SK-N-SH (cell line): ENCODE measurements around the gene DLK2. TPM values are rescaled to one million over a fixed set of nuclear protein-coding genes. Genes with fewer than 3 reads are reported as not detected.

Source experiments
- CTCF ChIA-PET: fragments of 300-600, 350-600 bp; formaldehyde crosslinking; extraction: SDS; loops from one replicate; lab custom pipeline; 2021; lab: Yijun Ruan, JAX
- POLR2A ChIA-PET: fragments of 350-600 bp; sonication (Branson Sonifier 250); formaldehyde crosslinking; extraction: SDS; loops from one replicate; lab custom pipeline; 2020; ENCODE audit warnings: antibody characterized with exemption, inconsistent platforms; lab: Yijun Ruan, JAX
- DNase-seq: peaks from one replicate; pipeline ENCODE4 v3.0.0; 2012
- H2AFZ ChIP-seq: fragments of 200-600 bp; sonication (generic); 2 replicates; pipeline ENCODE4 v1.8.1; 2016; ENCODE audit warnings: antibody characterized with exemption, mild to moderate bottlenecking, low read depth
- H3F3A ChIP-seq: fragments of 200-600 bp; sonication (generic); replicated peaks from 2 replicates; pipeline ENCODE3; 2016; ENCODE audit warnings: antibody characterized with exemption, mild to moderate bottlenecking; ENCODE audit not compliant: insufficient read depth
- H3K27ac ChIP-seq, 2 experiments: fragments of 200-500 bp in 1 of 2; fragments of 200-600 bp in 1 of 2; sonication (Bioruptor generic) in 1 of 2; sonication (generic), shearing (Covaris generic) in 1 of 2; 2 replicates each; pipeline versions ENCODE4 v1.5.1 to v1.6.1; 2014 to 2016; ENCODE audit warnings: low read depth in 2 of 2, inconsistent platforms in 1 of 2, low read length in 1 of 2, mild to moderate bottlenecking in 1 of 2, mixed read lengths in 1 of 2
- H3K27me3 ChIP-seq: fragments of 200-600 bp; sonication (generic), shearing (Covaris generic); 2 replicates; pipeline ENCODE4 v1.6.1; 2016; ENCODE audit warnings: mixed run types; ENCODE audit not compliant: insufficient read depth
- H3K36me3 ChIP-seq, 2 experiments: fragments of 200-500 bp in 1 of 2; fragments of 200-600 bp in 1 of 2; sonication (Bioruptor generic) in 1 of 2; sonication (generic) in 1 of 2; replicated peaks in 1 of 2; 2 replicates each; pipeline versions ENCODE3 to v1.5.1; 2014 to 2016; ENCODE audit warnings: low read length in 1 of 2, mild to moderate bottlenecking in 1 of 2; ENCODE audit not compliant: insufficient read depth in 2 of 2, control insufficient read depth in 1 of 2
- H3K4me1 ChIP-seq, 2 experiments: fragments of 200-500 bp in 1 of 2; fragments of 200-600 bp in 1 of 2; sonication (Bioruptor generic) in 1 of 2; sonication (generic), shearing (Covaris generic) in 1 of 2; 2 replicates each; pipeline versions ENCODE4 v1.5.1 to v1.6.1; 2014 to 2016; ENCODE audit warnings: low read depth in 1 of 2, low read length in 1 of 2, mixed run types in 1 of 2; ENCODE audit not compliant: insufficient read depth in 2 of 2, control insufficient read depth in 1 of 2
- H3K4me2 ChIP-seq: fragments of 200-600 bp; sonication (generic), shearing (Covaris generic); 2 replicates; pipeline ENCODE4 v1.6.1; 2017; ENCODE audit warnings: mixed run types
- H3K4me3 ChIP-seq, 2 experiments: fragments of 200-500 bp in 1 of 2; fragments of 200-600 bp in 1 of 2; sonication (Bioruptor generic) in 1 of 2; sonication (generic), shearing (Covaris generic) in 1 of 2; 2 replicates each; pipeline versions ENCODE4 v1.5.1 to v1.8.1; 2014 to 2016; ENCODE audit warnings: low read depth in 2 of 2, inconsistent platforms in 1 of 2, low read length in 1 of 2, mild to moderate bottlenecking in 1 of 2, mixed read lengths in 1 of 2, moderate library complexity in 1 of 2
- H3K79me2 ChIP-seq: fragments of 200-600 bp; sonication (generic); 2 replicates; pipeline ENCODE4 v1.8.1; 2017; ENCODE audit warnings: mild to moderate bottlenecking; ENCODE audit not compliant: insufficient read depth
- H3K9ac ChIP-seq: fragments of 200-600 bp; sonication (generic); 2 replicates; pipeline ENCODE4 v1.6.1; 2017; ENCODE audit warnings: mixed run types
- H3K9me2 ChIP-seq: fragments of 200-600 bp; sonication (generic); 2 replicates; pipeline ENCODE4 v1.6.1; 2017; ENCODE audit warnings: mixed run types
- H3K9me3 ChIP-seq: fragments of 200-600 bp; sonication (generic); 2 replicates; pipeline ENCODE4 v1.6.1; 2017; ENCODE audit warnings: mixed run types, mild to moderate bottlenecking, moderate library complexity
- H4K20me1 ChIP-seq: fragments of 200-600 bp; sonication (generic); 2 replicates; pipeline ENCODE4 v1.6.1; 2017; ENCODE audit warnings: mild to moderate bottlenecking, mixed run types; ENCODE audit not compliant: insufficient read depth
- CHD2 ChIP-seq: fragments of 150-350 bp; IDR thresholded peaks from 2 replicates; pipeline ENCODE4 v1.6.1; 2018; ENCODE audit warnings: low read length; ENCODE audit not compliant: partially characterized antibody
- ELF1 ChIP-seq: IDR thresholded peaks from 2 replicates; pipeline ENCODE4 v1.4.0; 2012
- EP300 ChIP-seq, 2 experiments: IDR thresholded peaks; 2 replicates each; pipeline versions ENCODE4 v1.4.0 to v1.6.1; 2012; ENCODE audit warnings: borderline replicate concordance in 1 of 2, low read depth in 1 of 2, low read length in 1 of 2
- FOSL2 ChIP-seq: IDR thresholded peaks from 2 replicates; pipeline ENCODE4 v1.4.0; 2012; ENCODE audit warnings: low read depth, mild to moderate bottlenecking, moderate library complexity, borderline replicate concordance
- FOXJ3 ChIP-seq: sonication (generic); formaldehyde crosslinking; IDR thresholded peaks from 2 replicates; pipeline ENCODE4 v1.5.1; 2020; ENCODE audit warnings: mild to moderate bottlenecking, missing genetic modification reagents
- FOXM1 ChIP-seq: IDR thresholded peaks from 2 replicates; pipeline ENCODE4 v1.4.0; 2012; ENCODE audit warnings: low read depth, mild to moderate bottlenecking
- GABPA ChIP-seq: IDR thresholded peaks from 2 replicates; pipeline ENCODE4 v1.4.0; 2012; ENCODE audit warnings: low read depth, mild to moderate bottlenecking
- MEF2A ChIP-seq: IDR thresholded peaks from 2 replicates; pipeline ENCODE4 v1.4.0; 2012; ENCODE audit warnings: low read depth, borderline replicate concordance
- MXI1 ChIP-seq: IDR thresholded peaks from 2 replicates; pipeline ENCODE4 v1.6.1; 2012; ENCODE audit warnings: mild to moderate bottlenecking, low read depth, low read length, improper control_type of control experiment
- NFIC ChIP-seq: IDR thresholded peaks from 2 replicates; pipeline ENCODE4 v1.4.0; 2012; ENCODE audit warnings: borderline replicate concordance
- PBX3 ChIP-seq: IDR thresholded peaks from 2 replicates; pipeline ENCODE4; 2012
- RAD21 ChIP-seq: IDR thresholded peaks from 2 replicates; pipeline ENCODE4 v1.6.1; 2012; ENCODE audit warnings: mild to moderate bottlenecking, low read length
- REST ChIP-seq: IDR thresholded peaks from 2 replicates; pipeline ENCODE4 v1.6.1; 2012; ENCODE audit warnings: mild to moderate bottlenecking, low read depth, low read length, moderate library complexity
- RFX5 ChIP-seq: IDR thresholded peaks from 2 replicates; pipeline ENCODE4 v1.6.1; 2012; ENCODE audit warnings: mild to moderate bottlenecking, improper control_type of control experiment, low read length
- RXRA ChIP-seq: IDR thresholded peaks from 2 replicates; pipeline ENCODE4 v1.4.0; 2012; ENCODE audit warnings: low read depth, mild to moderate bottlenecking, borderline replicate concordance
- TAF1 ChIP-seq: IDR thresholded peaks from 2 replicates; pipeline ENCODE4 v1.6.1; 2012; ENCODE audit warnings: low read depth, mild to moderate bottlenecking, low read length, moderate library complexity, borderline replicate concordance
- USF1 ChIP-seq: IDR thresholded peaks from 2 replicates; pipeline ENCODE4 v1.4.0; 2012; ENCODE audit warnings: low read depth, borderline replicate concordance
- USF2 ChIP-seq: fragments of 150-350 bp; IDR thresholded peaks from 2 replicates; pipeline ENCODE4 v1.6.1; 2017; ENCODE audit warnings: antibody characterized with exemption, low read length, low read depth, borderline replicate concordance
- YY1 ChIP-seq: IDR thresholded peaks from 2 replicates; pipeline ENCODE4 v1.4.0; 2012; ENCODE audit warnings: low read depth, mild to moderate bottlenecking
- ZBTB33 ChIP-seq: IDR thresholded peaks from 2 replicates; pipeline ENCODE4 v1.4.0; 2012; ENCODE audit warnings: low read depth, borderline replicate concordance
- WGBS: methylation state at CpG from one replicate; pipeline ENCODE4 v1.1.6; 2017; ENCODE audit warnings: low lambda C conversion rate; 5-methylcytosine and 5-hydroxymethylcytosine counted together
- polyA plus RNA-seq, 3 experiments: library from polyadenylated mRNA; depleted of rRNA; stranded (reverse); fragments of >200 nt; gene quantifications; 2 replicates each; pipeline ENCODE4 v1.2.3, GENCODE V29; 2012

The DLK2 gene
- polyA plus RNA-seq, 1 of the 3 experiments (the other 2 are of a cell fraction) = 3.9 TPM

- Histone ChIP-seq H3K36me3 (no peaks in the 10 kb centered on the region), H3K9me3 (no peaks in the 10 kb centered on the region), H3K9ac (no peak overlapping the region), H3K27ac (no peak overlapping the region; a peak in 1 of 4 replicates), H3K4me1 (peaks cover 17 to 24% of the 10 kb centered on the region in 2 experiments), H3K4me2 (no peak overlapping the region), H2AFZ (no peak overlapping the region), H4K20me1 (peaks cover 29% of the 10 kb centered on the region; the same call in 1 of the 2 replicates), H3K9me2 (no peaks in the 10 kb centered on the region), H3K27me3 (no peaks in the 10 kb centered on the region), H3F3A (no peaks in the 10 kb centered on the region), H3K79me2 (peaks cover 54% of the 10 kb centered on the region), H3K4me3 (no peak overlapping the region; a peak in 1 of 4 replicates)
- ChIA-PET POLR2A (interaction anchor here (0.9 to 2.0 kb wide), 9 partner anchors 10 to 119 kb away, joined by 3 to 10 read pairs (median 4); partner anchors contain the start of genes ABCC10, LRRC73, POLR1C and TJAP1), CTCF (interaction anchor here (0.6 to 22.4 kb wide), 5 partner anchors 11 to 260 kb away, joined by 3 to 382 read pairs (median 3); partner anchors contain the start of genes DLK2, DNPH1, LRRC73 and TJAP1)
- TF ChIP-seq ELF1 (no peak), FOXM1 (no peak), RAD21 (no peak), FOXJ3 (no peak), RFX5 (no peak), NFIC (no peak), YY1 (no peak), MEF2A (no peak), USF1 (no peak), TAF1 (no peak), ZBTB33 (no peak), CHD2 (no peak), EP300 (IDR thresholded peaks at IDR 0.05; ENCODE audit: borderline replicate concordance in 1 of 2, low read depth in 1 of 2, low read length in 1 of 2) (no peak), RXRA (no peak), PBX3 (no peak), MXI1 (no peak), USF2 (no peak), GABPA (no peak), REST (no peak), FOSL2 (no peak; the same call in 1 of the 2 replicates)
- DNase-seq = no peak
- 67% methylated on average over 3 of the region's 4 CpGs for WGBS
Measured at GRCh38 chr6:43488667-43489276, 33.4 kb upstream of the DLK2 start.
